Liver (tissue), 9 donors: ENCODE results near the gene GALNT17. TPM values are rescaled to one million over a fixed set of nuclear protein-coding genes. Genes with fewer than 3 reads are reported as not detected.

Experiments
- DNase-seq: peaks from one replicate; pipeline ENCODE4 v3.0.0-alpha.2; 2017; ENCODE audit warnings: low spot score
- H3K27ac ChIP-seq, 2 donors: one replicate each; pipeline ENCODE4 v1.7.0; 2013; ENCODE audit warnings: inconsistent platforms in 2 of 2, low read length in 2 of 2, control low read depth in 1 of 2, low read depth in 1 of 2, mild to moderate bottlenecking in 1 of 2
- H3K27me3 ChIP-seq, 4 donors: one replicate each; pipeline versions ENCODE4 v1.6.1 to v1.7.0; 2013; ENCODE audit warnings: low read length in 3 of 4, inconsistent platforms in 1 of 4, mild to moderate bottlenecking in 1 of 4, moderate library complexity in 1 of 4; ENCODE audit not compliant: control insufficient read depth in 4 of 4, insufficient read depth in 4 of 4
- H3K36me3 ChIP-seq, 4 donors: one replicate each; pipeline versions ENCODE4 v1.6.1 to v1.7.0; 2013; ENCODE audit warnings: low read length in 3 of 4, mild to moderate bottlenecking in 3 of 4, low read depth in 1 of 4, moderate library complexity in 1 of 4; ENCODE audit not compliant: control insufficient read depth in 4 of 4, insufficient read depth in 3 of 4
- H3K4me1 ChIP-seq, 4 donors: one replicate each; pipeline versions ENCODE4 v1.6.1 to v1.7.0; 2013; ENCODE audit warnings: low read length in 3 of 4, mild to moderate bottlenecking in 3 of 4, moderate library complexity in 1 of 4; ENCODE audit not compliant: control insufficient read depth in 4 of 4, insufficient read depth in 4 of 4
- H3K4me3 ChIP-seq, 3 donors: one replicate each; pipeline versions ENCODE4 v1.6.1 to v1.7.0; 2013; ENCODE audit warnings: low read length in 3 of 3, control low read depth in 1 of 3, low read depth in 1 of 3, mild to moderate bottlenecking in 1 of 3
- H3K9ac ChIP-seq, 2 donors: one replicate each; pipeline ENCODE4 v1.7.0; 2013; ENCODE audit warnings: low read length in 2 of 2, mild to moderate bottlenecking in 2 of 2, moderate library complexity in 2 of 2, control low read depth in 1 of 2, low read depth in 1 of 2
- H3K9me3 ChIP-seq, 4 donors: one replicate each; pipeline versions ENCODE4 v1.6.1 to v1.7.0; 2013; ENCODE audit warnings: low read length in 3 of 4; ENCODE audit not compliant: control insufficient read depth in 4 of 4
- ATF3 ChIP-seq: IDR thresholded peaks from 2 replicates; pipeline ENCODE4 v1.6.1; 2016; ENCODE audit warnings: antibody characterized with exemption
- CTCF ChIP-seq: fragments of 150-350 bp; IDR thresholded peaks from 2 replicates; pipeline ENCODE4 v1.5.1; 2017; ENCODE audit warnings: improper control_type of control experiment, low read depth, low read length; ENCODE audit not compliant: missing input control
- EGR1 ChIP-seq, 2 donors: IDR thresholded peaks; 2 replicates each; pipeline ENCODE4 v1.6.1; 2016 to 2018; ENCODE audit warnings: antibody characterized with exemption in 2 of 2, low read depth in 2 of 2
- FOXA1 ChIP-seq: IDR thresholded peaks from 2 replicates; pipeline ENCODE4 v1.6.1; 2016; ENCODE audit warnings: antibody characterized with exemption
- FOXA2 ChIP-seq: IDR thresholded peaks from 2 replicates; pipeline ENCODE4 v1.6.1; 2016; ENCODE audit warnings: antibody characterized with exemption
- GABPA ChIP-seq, 2 donors: IDR thresholded peaks in 1 of 2; conservative IDR thresholded peaks in 1 of 2; 2 replicates each; pipeline ENCODE4 v1.6.1; 2016; ENCODE audit warnings: antibody characterized with exemption in 2 of 2, mild to moderate bottlenecking in 1 of 2, moderate library complexity in 1 of 2
- HNF4A ChIP-seq, 2 donors: conservative IDR thresholded peaks; 2 replicates each; pipeline ENCODE4 v1.6.1; 2016; ENCODE audit warnings: antibody characterized with exemption in 2 of 2, mild to moderate bottlenecking in 2 of 2
- HNF4G ChIP-seq: IDR thresholded peaks from 2 replicates; pipeline ENCODE4 v1.6.1; 2016; ENCODE audit warnings: antibody characterized with exemption
- JUND ChIP-seq, 2 donors: IDR thresholded peaks; 2 replicates each; pipeline ENCODE4 v1.6.1; 2016; ENCODE audit warnings: antibody characterized with exemption in 2 of 2
- MAX ChIP-seq: IDR thresholded peaks from 2 replicates; pipeline ENCODE4 v1.6.1; 2016; ENCODE audit warnings: antibody characterized with exemption
- NR2F2 ChIP-seq: IDR thresholded peaks from 2 replicates; pipeline ENCODE4 v1.6.1; 2016; ENCODE audit warnings: antibody characterized with exemption
- RAD21 ChIP-seq, 2 donors: IDR thresholded peaks; 2 replicates each; pipeline ENCODE4 v1.6.1; 2016; ENCODE audit warnings: antibody characterized with exemption in 2 of 2, mild to moderate bottlenecking in 2 of 2
- REST ChIP-seq: IDR thresholded peaks from 2 replicates; pipeline ENCODE4 v1.6.1; 2016; ENCODE audit warnings: antibody characterized with exemption, mild to moderate bottlenecking
- RXRA ChIP-seq, 2 donors: IDR thresholded peaks; 2 replicates each; pipeline ENCODE4 v1.6.1; 2017 to 2018; ENCODE audit warnings: antibody characterized with exemption in 2 of 2, mild to moderate bottlenecking in 1 of 2
- SP1 ChIP-seq: IDR thresholded peaks from 2 replicates; pipeline ENCODE4 v1.6.1; 2018; ENCODE audit warnings: antibody characterized with exemption, mild to moderate bottlenecking
- TAF1 ChIP-seq: conservative IDR thresholded peaks from 2 replicates; pipeline ENCODE4 v1.6.1; 2016; ENCODE audit warnings: antibody characterized with exemption, mild to moderate bottlenecking
- YY1 ChIP-seq: IDR thresholded peaks from 2 replicates; pipeline ENCODE4 v1.6.1; 2016; ENCODE audit warnings: antibody characterized with exemption, mild to moderate bottlenecking
- ZBTB33 ChIP-seq: IDR thresholded peaks from 2 replicates; pipeline ENCODE4 v1.6.1; 2016; ENCODE audit warnings: antibody characterized with exemption
- WGBS: extraction: QIAGEN DNeasy Blood & Tissue Kit; methylation state at CpG from one replicate; pipeline ENCODE4 v1.1.7; 2013; 5-methylcytosine and 5-hydroxymethylcytosine counted together
- polyA plus RNA-seq, 2 donors: library from polyadenylated mRNA; stranded (reverse) in 1 of 2; unstranded in 1 of 2; fragments of 200-250 nt in 1 of 2; fragments of >200 nt in 1 of 2; fragmentation: Nextera tagmentation in 1 of 2; extraction: Ambion mirVana in 1 of 2; gene quantifications; one replicate each; pipeline versions ENCODE4 v1.2.1 to v1.2.3, GENCODE V29; 2013 to 2015
- total RNA-seq, 2 donors: library from RNA; depleted of rRNA; stranded (reverse); fragments of >200 nt; gene quantifications; one replicate each; pipeline ENCODE4 v1.2.3, GENCODE V29; 2014
- donor health status: healthy.
- donor health status: healthy.
- donor health status: healthy.
- donor health status: healthy.
- donor health status: healthy.

The GALNT17 gene
- total and polyA plus RNA-seq, 4 donors, result 0.10 to 0.42 (median 0.37) TPM; not detected in 1

GRCh38 chr7:71687831-71688599 is 556.1 kb downstream of the GALNT17 start:
- Histone ChIP-seq H3K27ac (no peak overlapping the region), H3K9me3 (no peaks in the 10 kb centered on the region), H3K36me3 (no peaks in the 10 kb centered on the region), H3K27me3 (peaks cover 0 to 3% (median 0%) of the 10 kb centered on the region in 4 donors), H3K4me3 (no peak overlapping the region), H3K4me1 (no peaks in the 10 kb centered on the region), H3K9ac (no peak overlapping the region)
- WGBS, result 66% methylated on average over 11 of the region's 11 CpGs
- TF ChIP-seq HNF4A (conservative IDR thresholded peaks at IDR 0.05) (no peak), EGR1 (IDR thresholded peaks at IDR 0.05; ENCODE audit: low read depth in 2 of 2) (no peak), CTCF (no peak), REST (no peak), NR2F2 (no peak), SP1 (no peak), JUND (IDR thresholded peaks at IDR 0.05) (no peak), ZBTB33 (no peak), ATF3 (no peak), RAD21 (IDR thresholded peaks at IDR 0.05) (no peak), MAX (no peak), FOXA2 (no peak), TAF1 (no peak), FOXA1 (no peak), YY1 (no peak), HNF4G (no peak), GABPA (IDR thresholded peaks at IDR 0.05 in 1 of 2, conservative IDR thresholded peaks at IDR 0.05 in 1 of 2) (no peak), RXRA (IDR thresholded peaks at IDR 0.05) (no peak)
- no peak for DNase-seq
